K562 (cell line): ENCODE results near the gene HSD17B1. TPM values are rescaled to one million over a fixed set of nuclear protein-coding genes. Genes with fewer than 3 reads are reported as not detected.

Experiments used
- ATF6 ChIP-seq: sonication (generic); formaldehyde crosslinking; IDR thresholded peaks from 2 replicates; pipeline ENCODE4 v1.4.0; 2020; ENCODE audit warnings: mild to moderate bottlenecking, missing genetic modification reagents
- CXXC5 ChIP-seq: fragments of 250-450 bp; sonication (Bioruptor Pico); IDR thresholded peaks from 2 replicates; pipeline ENCODE4 v1.8.0; 2022; ENCODE audit warnings: inconsistent platforms, mild to moderate bottlenecking, moderate library complexity
- ETV6 ChIP-seq, 3 experiments: fragments of 150-350 bp in 1 of 3; sonication (generic) in 1 of 3; formaldehyde crosslinking in 1 of 3; IDR thresholded peaks; 2 replicates each; pipeline versions ENCODE4 v1.6.1 to v1.8.0; 2014 to 2022; ENCODE audit warnings: borderline replicate concordance in 2 of 3, low read depth in 2 of 3, antibody characterized with exemption in 1 of 3, low read length in 1 of 3, mild to moderate bottlenecking in 1 of 3, missing genetic modification reagents in 1 of 3
- KAT2B ChIP-seq: IDR thresholded peaks from one replicate; pipeline ENCODE4 v1.6.1; 2012; ENCODE audit warnings: low read depth, mild to moderate bottlenecking, control low read depth, inconsistent platforms, low read length, moderate library complexity
- MBD2 ChIP-seq: sonication (generic); IDR thresholded peaks from 2 replicates; pipeline ENCODE4 v1.6.1; 2016; ENCODE audit warnings: low read depth, borderline replicate concordance
- MITF ChIP-seq: IDR thresholded peaks from 2 replicates; pipeline ENCODE4 v1.6.1; 2014; ENCODE audit warnings: antibody characterized with exemption
- NFIX ChIP-seq: fragments of 250-450 bp; sonication (Bioruptor Pico); IDR thresholded peaks from 2 replicates; pipeline ENCODE4 v1.4.0; 2020; ENCODE audit warnings: low read depth, mild to moderate bottlenecking, moderate library complexity
- NR2C2 ChIP-seq, 2 experiments: fragments of 200-800 bp in 1 of 2; sonication (Bioruptor generic) in 1 of 2; sonication (generic) in 1 of 2; formaldehyde crosslinking in 1 of 2; IDR thresholded peaks; 2 replicates each; pipeline versions ENCODE4 v1.6.1 to v1.8.0; 2016 to 2022; ENCODE audit warnings: mild to moderate bottlenecking in 1 of 2, missing compliant biosample characterization in 1 of 2, missing genetic modification characterization in 1 of 2, missing genetic modification reagents in 1 of 2
- PCBP1 ChIP-seq: fragments of 200-400 bp; formaldehyde crosslinking; IDR thresholded peaks from 2 replicates; pipeline ENCODE4 v1.6.1; 2018; ENCODE audit warnings: mild to moderate bottlenecking, low read depth, low read length; ENCODE audit not compliant: poor library complexity, severe bottlenecking
- SAFB2 ChIP-seq: fragments of 200-400 bp; formaldehyde crosslinking; IDR thresholded peaks from 2 replicates; pipeline ENCODE4 v1.6.1; 2018; ENCODE audit warnings: borderline replicate concordance, low read length, low read depth, moderate library complexity; ENCODE audit not compliant: severe bottlenecking
- SIRT6 ChIP-seq: IDR thresholded peaks from one replicate; pipeline ENCODE4 v1.6.1; 2012; ENCODE audit warnings: low read depth, mild to moderate bottlenecking, control low read depth, inconsistent platforms, low read length, moderate library complexity
- SNIP1 ChIP-seq: fragments of 450-650 bp; IDR thresholded peaks from 2 replicates; pipeline ENCODE4 v1.7.1; 2017; ENCODE audit warnings: low read depth, mild to moderate bottlenecking
- SOX6 ChIP-seq: fragments of 450-650 bp; IDR thresholded peaks from 2 replicates; pipeline ENCODE4 v1.6.1; 2014; ENCODE audit warnings: mild to moderate bottlenecking
- TEAD2 ChIP-seq: fragments of 450-650 bp; IDR thresholded peaks from 2 replicates; pipeline ENCODE4 v1.6.1; 2016; ENCODE audit warnings: missing genetic modification characterization, control low read depth, missing compliant biosample characterization
- YY1 ChIP-seq, 3 experiments: IDR thresholded peaks; 2 replicates each; pipeline ENCODE4 v1.6.1; 2011; ENCODE audit warnings: low read length in 2 of 3, mild to moderate bottlenecking in 2 of 3, moderate library complexity in 2 of 3, borderline replicate concordance in 1 of 3, control low read depth in 1 of 3, low read depth in 1 of 3; ENCODE audit not compliant: insufficient read depth in 3 of 3, insufficient replicate concordance in 2 of 3, control insufficient read depth in 1 of 3, insufficient read length in 1 of 3; ENCODE audit errors: extremely low read depth in 1 of 3
- ZNF263 ChIP-seq: sonication (generic); formaldehyde crosslinking; IDR thresholded peaks from 2 replicates; pipeline ENCODE4 v1.8.0; 2022; ENCODE audit warnings: mild to moderate bottlenecking, missing genetic modification reagents, borderline replicate concordance
- polyA plus RNA-seq, 8 experiments: library from polyadenylated mRNA; depleted of rRNA in 4 of 8; stranded (reverse) in 5 of 8; unstranded in 3 of 8; fragments of >200 nt; fragmentation: Nextera tagmentation in 2 of 8; fragmentation: Illumina TruSeq in 1 of 8; extraction: Ambion mirVana in 2 of 8; extraction: Trizol in 1 of 8; gene quantifications; 2 replicates each; pipeline versions ENCODE4 v1.2.1 to v1.2.3, GENCODE V29; 2011 to 2014; ENCODE audit warnings: inconsistent platforms in 1 of 8, missing spikeins in 1 of 8
- total RNA-seq, 7 experiments: library from RNA; depleted of rRNA in 6 of 7; stranded (reverse); fragments of >200 nt in 6 of 7; fragmentation: Illumina TruSeq in 2 of 7; extraction: Trizol in 2 of 7; gene quantifications; 2 replicates each; pipeline versions ENCODE4 v1.2.1 to v1.2.3, GENCODE V29; 2011 to 2021; ENCODE audit warnings: low replicate concordance in 1 of 7
- TF ChIP-seq, protein P1 (sequence below): IDR thresholded peaks from 2 replicates; pipeline ENCODE4 v1.6.1; 2012; ENCODE audit warnings: low read depth, low read length, improper control_type of control experiment, borderline replicate concordance

Gene HSD17B1
- total and polyA plus RNA-seq, 9 of the 15 experiments (the other 6 are each of a cell fraction or from before 2014, with no cell fraction given), result 0.55 to 21.1 (median 3.6) TPM

DNA sequence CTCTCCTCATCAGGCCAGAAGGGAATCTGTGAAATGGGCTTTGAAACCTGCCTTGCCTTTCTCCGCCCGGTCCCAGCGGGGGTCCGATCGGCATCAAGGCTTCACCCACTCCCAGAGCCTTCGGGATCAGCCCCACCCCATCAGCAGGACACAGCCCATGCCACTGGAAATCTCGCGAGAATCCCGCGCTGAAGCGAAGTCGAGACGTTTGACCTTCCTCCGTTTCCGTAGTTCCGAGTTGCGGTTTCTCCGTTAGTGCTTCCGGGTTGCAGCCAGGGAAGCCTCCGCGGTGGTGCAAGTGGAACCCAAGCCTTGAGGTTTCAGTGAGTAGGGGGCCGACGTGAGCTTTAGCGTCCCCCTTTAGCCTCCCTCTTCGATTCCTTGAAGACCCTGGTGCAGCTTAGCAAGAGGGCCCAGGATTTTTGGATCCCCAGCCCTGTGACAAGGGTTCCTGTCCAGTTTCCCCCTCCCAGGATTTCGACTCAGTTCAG lies 9.2 kb downstream of the HSD17B1 start, which contains the start of gene COASY (continued):
- TF ChIP-seq, protein P1, sequence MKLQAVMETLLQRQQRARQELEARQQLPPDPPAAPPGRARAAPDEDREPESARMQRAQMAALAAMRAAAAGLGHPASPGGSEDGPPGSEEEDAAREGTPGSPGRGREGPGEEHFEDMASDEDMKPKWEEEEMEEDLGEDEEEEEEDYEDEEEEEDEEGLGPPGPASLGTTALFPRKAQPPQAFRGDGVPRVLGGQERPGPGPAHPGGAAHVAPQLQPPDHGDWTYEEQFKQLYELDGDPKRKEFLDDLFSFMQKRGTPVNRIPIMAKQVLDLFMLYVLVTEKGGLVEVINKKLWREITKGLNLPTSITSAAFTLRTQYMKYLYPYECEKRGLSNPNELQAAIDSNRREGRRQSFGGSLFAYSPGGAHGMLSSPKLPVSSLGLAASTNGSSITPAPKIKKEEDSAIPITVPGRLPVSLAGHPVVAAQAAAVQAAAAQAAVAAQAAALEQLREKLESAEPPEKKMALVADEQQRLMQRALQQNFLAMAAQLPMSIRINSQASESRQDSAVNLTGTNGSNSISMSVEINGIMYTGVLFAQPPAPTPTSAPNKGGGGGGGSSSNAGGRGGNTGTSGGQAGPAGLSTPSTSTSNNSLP, result no peak
- TF ChIP-seq TEAD2 (tag), result no peak
- TF ChIP-seq NFIX (CRISPR knock-in tag), result no peak
- TF ChIP-seq PCBP1, result no peak
- no peak for TF ChIP-seq SIRT6
- TF ChIP-seq ETV6 (IDR thresholded peaks at IDR 0.05; ENCODE audit: borderline replicate concordance in 1 of 2, low read depth in 2 of 2, low read length in 1 of 2), result no peak
- no peak for TF ChIP-seq ETV6 (CRISPR knock-in tag; IDR thresholded peaks at IDR 0.05; ENCODE audit: borderline replicate concordance)
- peak in 2 of 3 experiments; percentile 25 to 47 for TF ChIP-seq YY1 (IDR thresholded peaks at IDR 0.05; ENCODE audit: borderline replicate concordance in 1 of 3, control insufficient read depth in 1 of 3, extremely low read depth in 1 of 3, insufficient read depth in 3 of 3, insufficient read length in 1 of 3, insufficient replicate concordance in 2 of 3, low read depth in 1 of 3, low read length in 2 of 3)
- TF ChIP-seq KAT2B, result no peak
- TF ChIP-seq MBD2, result peak; percentile 60; the same call in 1 of the 2 replicates
- peak; percentile 90 for TF ChIP-seq CXXC5 (CRISPR knock-in tag)
- no peak for TF ChIP-seq SNIP1
- no peak for TF ChIP-seq MITF
- no peak for TF ChIP-seq SAFB2
- no peak for TF ChIP-seq SOX6
- TF ChIP-seq ZNF263 (CRISPR knock-in tag), result no peak; the same call in 1 of the 2 replicates
- peak; percentile 98 for TF ChIP-seq NR2C2 (CRISPR knock-in tag; IDR thresholded peaks at IDR 0.05)
- peak; percentile 100 for TF ChIP-seq NR2C2 (tag; IDR thresholded peaks at IDR 0.05)
- no peak for TF ChIP-seq ATF6
